Measurements from ENCODE around the gene FANCG.

Gene FANCG

GRCh38 chr9:35042081-35042604 lies 37.6 kb downstream of the FANCG start:
- peaks cover 2% of the 10 kb centered on the region; the same call in 1 of the 2 replicates for H3K36me3 ChIP-seq
- no peak for DNase-seq
- no peak overlapping the region for H3K4me3 ChIP-seq (ENCODE audit: low read depth, low read length)
- TF ChIP-seq CTCF (IDR thresholded peaks at IDR 0.05; ENCODE audit: low read depth, low read length), result no peak
- H3K9me3 ChIP-seq (ENCODE audit: severe bottlenecking), result no peaks in the 10 kb centered on the region
- H3K27me3 ChIP-seq (ENCODE audit: insufficient read depth, low read depth, severe bottlenecking), result no peaks in the 10 kb centered on the region
- H3K27ac ChIP-seq, result no peak overlapping the region

GRCh38 chr9:35035851-35036701 lies 43.7 kb downstream of the FANCG start:
- no peak for TF ChIP-seq CTCF (IDR thresholded peaks at IDR 0.05; ENCODE audit: low read depth, low read length)
- Histone ChIP-seq H3K36me3 (no peaks in the 10 kb centered on the region; the same call in 1 of the 2 replicates), H3K27me3 (ENCODE audit: insufficient read depth, low read depth, severe bottlenecking) (no peaks in the 10 kb centered on the region), H3K4me3 (ENCODE audit: low read depth, low read length) (no peak overlapping the region), H3K9me3 (ENCODE audit: severe bottlenecking) (no peaks in the 10 kb centered on the region), H3K27ac (no peak overlapping the region)
- no peak for DNase-seq

GRCh38 chr9:35033101-35033500 lies 46.6 kb downstream of the FANCG start:
- Histone ChIP-seq H3K27ac (no peak overlapping the region), H3K9me3 (ENCODE audit: severe bottlenecking) (no peaks in the 10 kb centered on the region), H3K4me3 (ENCODE audit: low read depth, low read length) (no peak overlapping the region), H3K27me3 (ENCODE audit: insufficient read depth, low read depth, severe bottlenecking) (no peaks in the 10 kb centered on the region), H3K36me3 (no peaks in the 10 kb centered on the region; the same call in 1 of the 2 replicates)
- DNase-seq, result no peak
- TF ChIP-seq CTCF (IDR thresholded peaks at IDR 0.05; ENCODE audit: low read depth, low read length), result no peak

GRCh38 chr9:35029852-35030251 lies 49.9 kb downstream of the FANCG start:
- Histone ChIP-seq H3K27me3 (ENCODE audit: insufficient read depth, low read depth, severe bottlenecking) (no peaks in the 10 kb centered on the region), H3K4me3 (ENCODE audit: low read depth, low read length) (no peak overlapping the region), H3K27ac (no peak overlapping the region), H3K9me3 (ENCODE audit: severe bottlenecking) (no peaks in the 10 kb centered on the region), H3K36me3 (no peaks in the 10 kb centered on the region; the same call in 1 of the 2 replicates)
- TF ChIP-seq CTCF (IDR thresholded peaks at IDR 0.05; ENCODE audit: low read depth, low read length), result no peak
- no peak for DNase-seq

- DNase-seq, result no peak
- H3K27me3 ChIP-seq (ENCODE audit: insufficient read depth, low read depth, severe bottlenecking), result no peaks in the 10 kb centered on the region
- no peaks in the 10 kb centered on the region for H3K9me3 ChIP-seq (ENCODE audit: severe bottlenecking)
- no peak overlapping the region for H3K27ac ChIP-seq
- no peak for TF ChIP-seq CTCF (IDR thresholded peaks at IDR 0.05; ENCODE audit: low read depth, low read length)
- no peaks in the 10 kb centered on the region; the same call in 1 of the 2 replicates for H3K36me3 ChIP-seq
- no peak overlapping the region for H3K4me3 ChIP-seq (ENCODE audit: low read depth, low read length)
These were observed 50.5 kb downstream of the FANCG start for GRCh38 chr9:35029241-35029640.
